Measurements from ENCODE around the gene TMPRSS15. TPM values are rescaled to one million over a fixed set of nuclear protein-coding genes. Genes with fewer than 3 reads are reported as not detected.

TMPRSS15 gene
- total RNA-seq, 3 donors from 2014 or later (not counting 1 experiment from before 2014, with no cell fraction given), result not detected

DNA sequence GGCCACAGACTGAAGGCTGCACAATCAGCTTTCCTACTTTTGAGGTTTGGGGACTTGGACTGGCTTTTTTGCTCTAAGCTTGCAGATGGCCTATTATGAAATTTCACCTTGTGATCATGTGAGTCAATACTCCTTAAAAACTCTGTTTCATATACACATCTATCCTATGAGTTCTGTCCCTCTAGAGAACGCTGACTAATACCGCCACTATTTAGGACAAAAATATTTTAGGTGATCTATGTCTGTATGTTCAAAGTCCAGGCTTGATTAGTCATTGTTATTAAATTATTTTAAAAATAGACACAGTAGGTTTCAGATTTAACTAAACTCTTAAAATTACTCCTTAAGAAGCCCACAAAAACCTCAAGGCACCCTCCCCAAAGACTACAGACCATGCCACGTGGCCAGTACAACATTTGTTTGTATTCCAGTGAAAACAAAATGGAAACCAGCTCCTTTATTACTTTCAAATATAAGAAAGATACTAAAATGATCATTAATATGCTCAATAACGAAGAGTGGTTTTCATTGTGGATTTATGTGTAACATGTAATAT is 63.1 kb downstream of the TMPRSS15 start:
- Mint-ChIP-seq H3K4me3 (no peak overlapping the region), H3K9me3 (peaks cover 4 to 7% of the 10 kb centered on the region in 2 donors), H3K4me1 (no peaks in the 10 kb centered on the region), H3K27me3 (ENCODE audit: low read depth in 2 of 2) (no peaks in the 10 kb centered on the region), H3K27ac (no peak overlapping the region), H3K36me3 (no peaks in the 10 kb centered on the region)
- Histone ChIP-seq H3K9me3 (ENCODE audit: control insufficient read depth, insufficient read depth, low read length) (no peaks in the 10 kb centered on the region), H3K4me3 (ENCODE audit: low read length) (no peak overlapping the region), H3K27ac (ENCODE audit: low read length) (no peak overlapping the region), H3K27me3 (ENCODE audit: control insufficient read depth, insufficient read depth, low read length) (no peaks in the 10 kb centered on the region), H3K36me3 (ENCODE audit: control insufficient read depth, insufficient read depth, low read length) (no peaks in the 10 kb centered on the region), H3K4me1 (ENCODE audit: control insufficient read depth, insufficient read depth, low read length) (no peaks in the 10 kb centered on the region)
- TF ChIP-seq, protein P1, sequence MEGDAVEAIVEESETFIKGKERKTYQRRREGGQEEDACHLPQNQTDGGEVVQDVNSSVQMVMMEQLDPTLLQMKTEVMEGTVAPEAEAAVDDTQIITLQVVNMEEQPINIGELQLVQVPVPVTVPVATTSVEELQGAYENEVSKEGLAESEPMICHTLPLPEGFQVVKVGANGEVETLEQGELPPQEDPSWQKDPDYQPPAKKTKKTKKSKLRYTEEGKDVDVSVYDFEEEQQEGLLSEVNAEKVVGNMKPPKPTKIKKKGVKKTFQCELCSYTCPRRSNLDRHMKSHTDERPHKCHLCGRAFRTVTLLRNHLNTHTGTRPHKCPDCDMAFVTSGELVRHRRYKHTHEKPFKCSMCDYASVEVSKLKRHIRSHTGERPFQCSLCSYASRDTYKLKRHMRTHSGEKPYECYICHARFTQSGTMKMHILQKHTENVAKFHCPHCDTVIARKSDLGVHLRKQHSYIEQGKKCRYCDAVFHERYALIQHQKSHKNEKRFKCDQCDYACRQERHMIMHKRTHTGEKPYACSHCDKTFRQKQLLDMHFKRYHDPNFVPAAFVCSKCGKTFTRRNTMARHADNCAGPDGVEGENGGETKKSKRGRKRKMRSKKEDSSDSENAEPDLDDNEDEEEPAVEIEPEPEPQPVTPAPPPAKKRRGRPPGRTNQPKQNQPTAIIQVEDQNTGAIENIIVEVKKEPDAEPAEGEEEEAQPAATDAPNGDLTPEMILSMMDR (IDR thresholded peaks at IDR 0.05), result no peak
- intact Hi-C loops (cut with micrococcal nuclease), result no loop called here
- DNase-seq (no peak), ATAC-seq (no peak)
- WGBS (ENCODE audit: insufficient coverage), result 13% methylated on average over 1 of the region's 4 CpGs

DNA sequence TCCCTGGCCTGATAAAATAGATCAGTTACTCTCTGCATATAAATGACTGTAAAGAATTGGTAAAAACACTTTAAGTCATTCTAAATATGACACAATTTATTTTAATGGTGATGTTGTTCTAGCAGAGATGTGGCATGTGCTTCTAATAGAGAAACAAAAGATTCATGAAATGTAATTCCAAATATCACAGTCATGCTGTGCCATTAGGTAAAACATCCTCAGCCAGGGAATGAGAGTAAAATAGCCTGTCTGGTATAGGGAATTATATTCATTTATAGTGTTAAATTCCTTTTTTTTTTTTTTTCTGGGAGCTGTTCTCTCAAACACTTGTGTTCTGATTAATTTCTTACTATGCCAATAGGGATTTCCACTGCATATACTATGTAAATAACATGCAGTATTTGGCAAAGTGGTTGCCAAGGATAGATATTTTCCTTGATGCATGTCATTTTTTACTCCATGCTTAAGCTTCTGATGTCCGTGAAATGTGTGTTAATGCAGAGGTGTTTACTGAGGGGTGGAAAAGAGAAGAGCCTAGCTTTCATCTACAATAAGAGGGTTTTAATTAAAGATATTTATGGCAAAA is 67.8 kb downstream of the TMPRSS15 start:
- no peak overlapping the region for H3K27ac Mint-ChIP-seq
- ATAC-seq (no peak), DNase-seq (no peak)
- intact Hi-C loops (cut with micrococcal nuclease), result no loop called here
- TF ChIP-seq, protein P1 (IDR thresholded peaks at IDR 0.05), result no peak
- no peak overlapping the region for H3K27ac ChIP-seq (ENCODE audit: low read length)
- H3K4me3 Mint-ChIP-seq, result no peak overlapping the region
- H3K4me1 Mint-ChIP-seq, result no peaks in the 10 kb centered on the region
- H3K9me3 ChIP-seq (ENCODE audit: control insufficient read depth, insufficient read depth, low read length), result no peaks in the 10 kb centered on the region
- no peaks in the 10 kb centered on the region for H3K27me3 Mint-ChIP-seq (ENCODE audit: low read depth in 2 of 2)
- H3K9me3 Mint-ChIP-seq, result peaks cover 3 to 4% of the 10 kb centered on the region in 2 donors
- H3K36me3 ChIP-seq (ENCODE audit: control insufficient read depth, insufficient read depth, low read length), result no peaks in the 10 kb centered on the region
- H3K4me3 ChIP-seq (ENCODE audit: low read length), result no peak overlapping the region
- H3K36me3 Mint-ChIP-seq, result no peaks in the 10 kb centered on the region
- H3K4me1 ChIP-seq (ENCODE audit: control insufficient read depth, insufficient read depth, low read length), result no peaks in the 10 kb centered on the region
- no CpG with 5 or more reads among the region's 1 CpG for WGBS (ENCODE audit: insufficient coverage)
- no peaks in the 10 kb centered on the region for H3K27me3 ChIP-seq (ENCODE audit: control insufficient read depth, insufficient read depth, low read length)

DNA sequence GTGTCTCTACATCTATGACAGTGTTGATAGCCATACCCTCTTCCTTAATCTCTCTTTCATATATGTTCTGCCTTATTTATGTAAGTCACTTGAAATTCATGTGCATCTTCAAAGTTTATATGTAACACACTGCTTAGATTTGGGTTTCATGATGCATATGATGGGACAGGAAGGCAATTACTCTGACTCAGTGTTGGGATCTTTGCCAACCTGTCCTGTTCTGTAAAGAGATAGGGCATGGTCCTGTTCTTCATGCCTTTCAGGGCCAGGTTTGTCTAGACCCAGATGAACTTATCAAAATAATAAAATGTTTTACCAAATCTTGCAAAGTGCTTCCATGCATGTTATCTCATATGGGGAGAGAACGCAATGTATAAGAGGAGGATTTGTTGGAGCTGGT is 69.5 kb downstream of the TMPRSS15 start:
- no peaks in the 10 kb centered on the region for H3K27me3 Mint-ChIP-seq (ENCODE audit: low read depth in 2 of 2)
- no peak for ATAC-seq
- TF ChIP-seq, protein P1 (IDR thresholded peaks at IDR 0.05), result no peak
- no peaks in the 10 kb centered on the region for H3K4me1 Mint-ChIP-seq
- H3K36me3 ChIP-seq (ENCODE audit: control insufficient read depth, insufficient read depth, low read length), result no peaks in the 10 kb centered on the region
- no peak overlapping the region for H3K27ac Mint-ChIP-seq
- H3K4me3 ChIP-seq (ENCODE audit: low read length), result no peak overlapping the region
- intact Hi-C loops (cut with micrococcal nuclease), result no loop called here
- peaks cover 3 to 8% of the 10 kb centered on the region in 2 donors for H3K9me3 Mint-ChIP-seq
- H3K9me3 ChIP-seq (ENCODE audit: control insufficient read depth, insufficient read depth, low read length), result no peaks in the 10 kb centered on the region
- H3K4me3 Mint-ChIP-seq, result no peak overlapping the region
- no peaks in the 10 kb centered on the region for H3K27me3 ChIP-seq (ENCODE audit: control insufficient read depth, insufficient read depth, low read length)
- WGBS (ENCODE audit: insufficient coverage), result 92% methylated on average over 1 of the region's 1 CpG
- DNase-seq, result no peak
- H3K4me1 ChIP-seq (ENCODE audit: control insufficient read depth, insufficient read depth, low read length), result no peaks in the 10 kb centered on the region
- no peaks in the 10 kb centered on the region for H3K36me3 Mint-ChIP-seq
- no peak overlapping the region for H3K27ac ChIP-seq (ENCODE audit: low read length)

DNA sequence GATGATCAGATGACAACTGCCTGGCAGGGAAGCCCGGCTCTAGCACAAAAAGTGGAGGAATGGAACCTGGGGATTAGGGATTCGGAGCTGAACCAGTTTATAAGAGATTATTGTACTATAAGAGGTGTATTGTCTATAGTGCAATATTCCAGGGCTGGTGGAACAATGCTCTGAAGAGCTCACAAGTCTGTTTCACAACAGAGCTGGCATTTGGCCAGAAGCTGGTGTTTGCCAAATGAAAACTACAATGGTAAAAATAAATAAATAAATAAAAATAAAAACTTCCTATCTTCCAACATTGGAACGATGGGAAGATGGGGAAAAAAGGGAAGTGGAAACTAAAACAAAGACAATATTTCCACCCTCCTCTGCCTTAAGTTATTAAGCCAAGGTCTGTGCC is 85.4 kb downstream of the TMPRSS15 start:
- Histone ChIP-seq H3K9me3 (ENCODE audit: control insufficient read depth, insufficient read depth, low read length) (no peaks in the 10 kb centered on the region), H3K4me3 (ENCODE audit: low read length) (no peak overlapping the region), H3K36me3 (ENCODE audit: control insufficient read depth, insufficient read depth, low read length) (no peaks in the 10 kb centered on the region), H3K4me1 (ENCODE audit: control insufficient read depth, insufficient read depth, low read length) (no peaks in the 10 kb centered on the region), H3K27me3 (ENCODE audit: control insufficient read depth, insufficient read depth, low read length) (no peaks in the 10 kb centered on the region), H3K27ac (ENCODE audit: low read length) (no peak overlapping the region)
- H3K4me3 Mint-ChIP-seq, result no peak overlapping the region
- no peaks in the 10 kb centered on the region for H3K27me3 Mint-ChIP-seq (ENCODE audit: low read depth in 2 of 2)
- H3K27ac Mint-ChIP-seq, result no peak overlapping the region
- intact Hi-C loops (cut with micrococcal nuclease), result no loop called here
- TF ChIP-seq, protein P1 (IDR thresholded peaks at IDR 0.05), result no peak
- H3K9me3 Mint-ChIP-seq, result peaks cover 4 to 5% of the 10 kb centered on the region in 2 donors
- ATAC-seq, result no peak
- DNase-seq, result no peak
- 58% methylated on average over 2 of the region's 3 CpGs for WGBS (ENCODE audit: insufficient coverage)
- no peaks in the 10 kb centered on the region for H3K36me3 Mint-ChIP-seq
- no peaks in the 10 kb centered on the region for H3K4me1 Mint-ChIP-seq
